ENCODE measurements around the gene RNU1-3. TPM values are rescaled to one million over a fixed set of nuclear protein-coding genes. Genes with fewer than 3 reads are reported as not detected.
A peak's percentile ranks its signal among the peaks of the same experiment; 100 is the strongest.
"Not testable (repeated sequence)": the region's sequence is repeated elsewhere in the genome, so short reads cannot be mapped to it uniquely, and the experiment has no call there.

Gene RNU1-3
- total and polyA plus RNA-seq, 2 of the 13 experiments (the other 11 are each of a cell fraction or from before 2014, with no cell fraction given), result under 0.01 to 11,018 TPM

DNA sequence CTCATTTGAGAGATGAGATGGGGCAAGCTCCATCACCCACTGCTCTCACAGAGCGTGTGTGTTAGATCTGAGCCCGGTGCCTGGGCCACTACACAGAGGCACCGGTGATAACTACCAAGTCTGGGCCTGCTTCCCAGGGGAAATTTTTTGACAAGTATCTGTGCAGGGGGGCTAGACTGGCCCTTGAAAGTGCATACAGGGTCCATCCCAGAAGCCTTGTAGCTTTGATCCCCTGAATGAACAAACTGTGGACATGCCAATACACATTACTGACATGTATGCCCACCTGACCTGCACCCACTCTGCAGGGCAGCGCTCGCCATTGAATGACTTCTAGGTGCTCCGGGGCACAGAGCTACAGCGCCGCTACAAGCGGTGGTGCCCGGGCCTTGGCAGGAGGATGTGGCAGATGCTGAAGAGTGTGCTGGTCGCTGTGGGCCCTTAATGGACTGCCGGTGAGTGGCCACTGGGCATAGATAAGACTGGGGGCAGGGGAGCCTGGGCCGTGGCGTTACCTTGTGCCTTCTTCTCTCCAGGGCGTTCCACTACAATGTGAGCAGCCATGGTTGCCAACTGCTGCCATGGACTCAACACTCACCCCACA is 20.6 kb downstream of the RNU1-3 start (continued):
- TF ChIP-seq, protein P1, sequence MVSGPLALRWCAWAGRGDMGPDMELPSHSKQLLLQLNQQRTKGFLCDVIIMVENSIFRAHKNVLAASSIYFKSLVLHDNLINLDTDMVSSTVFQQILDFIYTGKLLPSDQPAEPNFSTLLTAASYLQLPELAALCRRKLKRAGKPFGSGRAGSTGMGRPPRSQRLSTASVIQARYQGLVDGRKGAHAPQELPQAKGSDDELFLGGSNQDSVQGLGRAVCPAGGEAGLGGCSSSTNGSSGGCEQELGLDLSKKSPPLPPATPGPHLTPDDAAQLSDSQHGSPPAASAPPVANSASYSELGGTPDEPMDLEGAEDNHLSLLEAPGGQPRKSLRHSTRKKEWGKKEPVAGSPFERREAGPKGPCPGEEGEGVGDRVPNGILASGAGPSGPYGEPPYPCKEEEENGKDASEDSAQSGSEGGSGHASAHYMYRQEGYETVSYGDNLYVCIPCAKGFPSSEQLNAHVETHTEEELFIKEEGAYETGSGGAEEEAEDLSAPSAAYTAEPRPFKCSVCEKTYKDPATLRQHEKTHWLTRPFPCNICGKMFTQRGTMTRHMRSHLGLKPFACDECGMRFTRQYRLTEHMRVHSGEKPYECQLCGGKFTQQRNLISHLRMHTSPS (CRISPR knock-in tag; IDR thresholded peaks at IDR 0.05; ENCODE audit: low read depth), result peak; percentile 51; the same call in 1 of the 2 replicates
- TF ChIP-seq ARHGAP35 (CRISPR knock-in tag; IDR thresholded peaks at IDR 0.05; ENCODE audit: borderline replicate concordance) (peak; percentile 24; the same call in 1 of the 2 replicates), CHCHD3 (CRISPR knock-in tag; IDR thresholded peaks at IDR 0.05) (0 out of 2 replicates have a peak, but pooled peaks have one; percentile 66)

GRCh38 chr1:16645271-16646060 is 21.3 kb downstream of the RNU1-3 start:
- in situ Hi-C loops (cut with HindIII; ENCODE audit: extremely low pct_ligation_motif_present, low pct_unique_long_range_greater_than_20kb); CTCF ChIA-PET (ENCODE audit: low intra/inter-chr PET ratio, low total read pairs); H3K27me3 ChIP-seq (ENCODE audit: control insufficient read depth in 1 of 2, insufficient read depth in 2 of 2, low read length in 2 of 2); BruUV-seq (replicated peaks); intact Hi-C loops (cut with micrococcal nuclease; ENCODE audit: unreplicated experiment); H3K9me3 ChIP-seq (ENCODE audit: low read length); H2AFZ ChIP-seq (ENCODE audit: low read length): not testable (repeated sequence)
- peak overlapping the region; percentile 96 for H3K4me2 ChIP-seq (ENCODE audit: low read depth, low read length)
- H4K20me1 ChIP-seq (ENCODE audit: insufficient read depth, low read length), result peaks cover 24% of the 10 kb centered on the region
- 2% methylated on average over 7 of the region's 7 CpGs for WGBS (ENCODE audit: low lambda C conversion rate)
- peak overlapping the region; percentile 85 to 96 (median 90) for H3K4me3 ChIP-seq (replicated peaks in 1 of 3; ENCODE audit: insufficient read depth in 1 of 3, low read depth in 2 of 3, low read length in 3 of 3)
- peak; percentile 99 for FAIRE-seq
- POLR2A ChIA-PET, result interaction anchor here (0.8 to 2.4 kb wide), 9 partner anchors 23 to 132 kb away, joined by 3 to 17 read pairs (median 5); partner anchors contain the start of genes NBPF1 and RNU1-1
- H3K4me1 ChIP-seq (ENCODE audit: insufficient read depth, low read length), result peaks cover 52% of the 10 kb centered on the region
- peak; percentile 93 for ATAC-seq
- peaks cover 58% of the 10 kb centered on the region for H3K79me2 ChIP-seq (ENCODE audit: insufficient read depth, low read length)
- peak; percentile 98 for DNase-seq (ENCODE audit: low spot score)
- peaks cover 4 to 12% of the 10 kb centered on the region in 2 experiments; a peak in 4 of 5 replicates for H3K36me3 ChIP-seq (replicated peaks in 1 of 2; ENCODE audit: control insufficient read depth in 1 of 2, insufficient read depth in 2 of 2, low read length in 2 of 2)
- H3K9ac ChIP-seq (ENCODE audit: insufficient read depth, low read depth, low read length), result peak overlapping the region; percentile 99
- H3K27ac ChIP-seq (ENCODE audit: extremely low read length, insufficient read depth, low read length), result peak overlapping the region; percentile 96
- TF ChIP-seq CREBL2 (CRISPR knock-in tag; IDR thresholded peaks at IDR 0.05; ENCODE audit: borderline replicate concordance), result peak; percentile 89
- peak; percentile 97 for TF ChIP-seq ERF (CRISPR knock-in tag; IDR thresholded peaks at IDR 0.05)
- peak; percentile 50; the same call in 1 of the 2 replicates for TF ChIP-seq ZSCAN5A (CRISPR knock-in tag; IDR thresholded peaks at IDR 0.05; ENCODE audit: borderline replicate concordance)
- TF ChIP-seq GTF2F1 (IDR thresholded peaks at IDR 0.05; ENCODE audit: low read length), result 0 out of 2 replicates have a peak, but pooled peaks have one; percentile 52
- peak; percentile 43; the same call in 1 of the 2 replicates for TF ChIP-seq SRY (CRISPR knock-in tag; IDR thresholded peaks at IDR 0.05)
- TF ChIP-seq ZNF800 (CRISPR knock-in tag; IDR thresholded peaks at IDR 0.05), result peak; percentile 79; the same call in 1 of the 2 replicates
- TF ChIP-seq HES4 (CRISPR knock-in tag; IDR thresholded peaks at IDR 0.05; ENCODE audit: borderline replicate concordance), result peak; percentile 95
- TF ChIP-seq IKZF4 (CRISPR knock-in tag; IDR thresholded peaks at IDR 0.05; ENCODE audit: borderline replicate concordance, low read depth, not compliant biosample characterization), result peak; percentile 89
- peak; percentile 96 for TF ChIP-seq DBP (CRISPR knock-in tag; IDR thresholded peaks at IDR 0.05; ENCODE audit: not compliant biosample characterization)
- 0 out of 2 replicates have a peak, but pooled peaks have one; percentile 81 for TF ChIP-seq ZNF549 (CRISPR knock-in tag; IDR thresholded peaks at IDR 0.05)

Measured in HepG2 (cell line).